K562 (cell line): ENCODE measurements around the gene RBM20.

Source experiments
- EP300 ChIP-seq: IDR thresholded peaks from 2 replicates; pipeline ENCODE4 v1.6.1; 2012; ENCODE audit warnings: low read length, improper control_type of control experiment
- KDM5B ChIP-seq: fragments of 200-600 bp; sonication (generic); IDR thresholded peaks from 2 replicates; pipeline ENCODE4 v1.6.1; 2012; ENCODE audit warnings: low read depth, mild to moderate bottlenecking, moderate library complexity, low read length, control low read depth, inconsistent platforms; ENCODE audit not compliant: insufficient replicate concordance
- MAX ChIP-seq: sonication (generic); formaldehyde crosslinking; IDR thresholded peaks from 2 replicates; pipeline ENCODE4 v1.9.0; 2022; ENCODE audit warnings: mild to moderate bottlenecking, missing genetic modification reagents
- TCF7L2 ChIP-seq: fragments of 150-350 bp; IDR thresholded peaks from 2 replicates; pipeline ENCODE4 v1.6.1; 2016; ENCODE audit warnings: low read depth, mild to moderate bottlenecking, low read length, moderate library complexity
- ZBTB33 ChIP-seq: sonication (generic); formaldehyde crosslinking; IDR thresholded peaks from 2 replicates; pipeline ENCODE4 v1.8.1; 2023; ENCODE audit warnings: mild to moderate bottlenecking, missing genetic modification reagents
- ZNF274 ChIP-seq: IDR thresholded peaks from 2 replicates; pipeline ENCODE4 v1.6.1; 2011; ENCODE audit warnings: low read depth, mild to moderate bottlenecking, low read length, moderate library complexity, borderline replicate concordance
- ZSCAN29 ChIP-seq: fragments of 450-650 bp; IDR thresholded peaks from 2 replicates; pipeline ENCODE4 v1.6.1; 2017
- TF ChIP-seq, protein P1 (sequence below): fragments of 150-350 bp; conservative IDR thresholded peaks from 2 replicates; pipeline ENCODE4 v1.6.1; 2014; ENCODE audit warnings: low read length
- TF ChIP-seq, protein P2 (sequence below), 3 experiments: IDR thresholded peaks in 2 of 3; conservative IDR thresholded peaks in 1 of 3; 2 replicates each; pipeline ENCODE4 v1.5.1; 2011 to 2012; ENCODE audit warnings: low read length in 3 of 3, mild to moderate bottlenecking in 3 of 3, control low read depth in 2 of 3, improper control_type of control experiment in 1 of 3, inconsistent platforms in 1 of 3, low read depth in 1 of 3, mixed read lengths in 1 of 3, moderate library complexity in 1 of 3; ENCODE audit not compliant: insufficient read depth in 2 of 3
- TF ChIP-seq, protein P3 (sequence below): fragments of 450-650 bp; IDR thresholded peaks from 2 replicates; pipeline ENCODE4 v1.6.1; 2016; ENCODE audit warnings: missing biosample characterization, missing genetic modification characterization

- TF ChIP-seq, protein P1, sequence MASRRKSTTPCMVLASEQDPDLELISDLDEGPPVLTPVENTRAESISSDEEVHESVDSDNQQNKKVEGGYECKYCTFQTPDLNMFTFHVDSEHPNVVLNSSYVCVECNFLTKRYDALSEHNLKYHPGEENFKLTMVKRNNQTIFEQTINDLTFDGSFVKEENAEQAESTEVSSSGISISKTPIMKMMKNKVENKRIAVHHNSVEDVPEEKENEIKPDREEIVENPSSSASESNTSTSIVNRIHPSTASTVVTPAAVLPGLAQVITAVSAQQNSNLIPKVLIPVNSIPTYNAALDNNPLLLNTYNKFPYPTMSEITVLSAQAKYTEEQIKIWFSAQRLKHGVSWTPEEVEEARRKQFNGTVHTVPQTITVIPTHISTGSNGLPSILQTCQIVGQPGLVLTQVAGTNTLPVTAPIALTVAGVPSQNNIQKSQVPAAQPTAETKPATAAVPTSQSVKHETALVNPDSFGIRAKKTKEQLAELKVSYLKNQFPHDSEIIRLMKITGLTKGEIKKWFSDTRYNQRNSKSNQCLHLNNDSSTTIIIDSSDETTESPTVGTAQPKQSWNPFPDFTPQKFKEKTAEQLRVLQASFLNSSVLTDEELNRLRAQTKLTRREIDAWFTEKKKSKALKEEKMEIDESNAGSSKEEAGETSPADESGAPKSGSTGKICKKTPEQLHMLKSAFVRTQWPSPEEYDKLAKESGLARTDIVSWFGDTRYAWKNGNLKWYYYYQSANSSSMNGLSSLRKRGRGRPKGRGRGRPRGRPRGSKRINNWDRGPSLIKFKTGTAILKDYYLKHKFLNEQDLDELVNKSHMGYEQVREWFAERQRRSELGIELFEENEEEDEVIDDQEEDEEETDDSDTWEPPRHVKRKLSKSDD, result no peak
- no peak for TF ChIP-seq ZSCAN29
- TF ChIP-seq MAX (CRISPR knock-in tag), result no peak
- no peak for TF ChIP-seq ZNF274
- no peak for TF ChIP-seq ZBTB33 (CRISPR knock-in tag)
- TF ChIP-seq EP300, result no peak
- TF ChIP-seq, protein P2, sequence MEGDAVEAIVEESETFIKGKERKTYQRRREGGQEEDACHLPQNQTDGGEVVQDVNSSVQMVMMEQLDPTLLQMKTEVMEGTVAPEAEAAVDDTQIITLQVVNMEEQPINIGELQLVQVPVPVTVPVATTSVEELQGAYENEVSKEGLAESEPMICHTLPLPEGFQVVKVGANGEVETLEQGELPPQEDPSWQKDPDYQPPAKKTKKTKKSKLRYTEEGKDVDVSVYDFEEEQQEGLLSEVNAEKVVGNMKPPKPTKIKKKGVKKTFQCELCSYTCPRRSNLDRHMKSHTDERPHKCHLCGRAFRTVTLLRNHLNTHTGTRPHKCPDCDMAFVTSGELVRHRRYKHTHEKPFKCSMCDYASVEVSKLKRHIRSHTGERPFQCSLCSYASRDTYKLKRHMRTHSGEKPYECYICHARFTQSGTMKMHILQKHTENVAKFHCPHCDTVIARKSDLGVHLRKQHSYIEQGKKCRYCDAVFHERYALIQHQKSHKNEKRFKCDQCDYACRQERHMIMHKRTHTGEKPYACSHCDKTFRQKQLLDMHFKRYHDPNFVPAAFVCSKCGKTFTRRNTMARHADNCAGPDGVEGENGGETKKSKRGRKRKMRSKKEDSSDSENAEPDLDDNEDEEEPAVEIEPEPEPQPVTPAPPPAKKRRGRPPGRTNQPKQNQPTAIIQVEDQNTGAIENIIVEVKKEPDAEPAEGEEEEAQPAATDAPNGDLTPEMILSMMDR (IDR thresholded peaks at IDR 0.05 in 2 of 3, conservative IDR thresholded peaks at IDR 0.05 in 1 of 3; ENCODE audit: insufficient read depth in 2 of 3, low read depth in 1 of 3, low read length in 3 of 3), result no peak
- no peak for TF ChIP-seq TCF7L2
- no peak for TF ChIP-seq KDM5B
- TF ChIP-seq, protein P3, sequence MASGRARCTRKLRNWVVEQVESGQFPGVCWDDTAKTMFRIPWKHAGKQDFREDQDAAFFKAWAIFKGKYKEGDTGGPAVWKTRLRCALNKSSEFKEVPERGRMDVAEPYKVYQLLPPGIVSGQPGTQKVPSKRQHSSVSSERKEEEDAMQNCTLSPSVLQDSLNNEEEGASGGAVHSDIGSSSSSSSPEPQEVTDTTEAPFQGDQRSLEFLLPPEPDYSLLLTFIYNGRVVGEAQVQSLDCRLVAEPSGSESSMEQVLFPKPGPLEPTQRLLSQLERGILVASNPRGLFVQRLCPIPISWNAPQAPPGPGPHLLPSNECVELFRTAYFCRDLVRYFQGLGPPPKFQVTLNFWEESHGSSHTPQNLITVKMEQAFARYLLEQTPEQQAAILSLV (tag), result no peak
Measured at GRCh38 chr10:110612087-110612486, 32.0 kb upstream of the RBM20 start.
